Liver (tissue), 9 donors: Measurements from ENCODE around the gene KIF2C. TPM values are rescaled to one million over a fixed set of nuclear protein-coding genes. Genes with fewer than 3 reads are reported as not detected.

Experiments
- DNase-seq: peaks from one replicate; pipeline ENCODE4 v3.0.0-alpha.2; 2017; ENCODE audit warnings: low spot score
- H3K27ac ChIP-seq, 2 donors: one replicate each; pipeline ENCODE4 v1.7.0; 2013; ENCODE audit warnings: inconsistent platforms in 2 of 2, low read length in 2 of 2, control low read depth in 1 of 2, low read depth in 1 of 2, mild to moderate bottlenecking in 1 of 2
- H3K27me3 ChIP-seq, 4 donors: one replicate each; pipeline versions ENCODE4 v1.6.1 to v1.7.0; 2013; ENCODE audit warnings: low read length in 3 of 4, inconsistent platforms in 1 of 4, mild to moderate bottlenecking in 1 of 4, moderate library complexity in 1 of 4; ENCODE audit not compliant: control insufficient read depth in 4 of 4, insufficient read depth in 4 of 4
- H3K36me3 ChIP-seq, 4 donors: one replicate each; pipeline versions ENCODE4 v1.6.1 to v1.7.0; 2013; ENCODE audit warnings: low read length in 3 of 4, mild to moderate bottlenecking in 3 of 4, low read depth in 1 of 4, moderate library complexity in 1 of 4; ENCODE audit not compliant: control insufficient read depth in 4 of 4, insufficient read depth in 3 of 4
- H3K4me1 ChIP-seq, 4 donors: one replicate each; pipeline versions ENCODE4 v1.6.1 to v1.7.0; 2013; ENCODE audit warnings: low read length in 3 of 4, mild to moderate bottlenecking in 3 of 4, moderate library complexity in 1 of 4; ENCODE audit not compliant: control insufficient read depth in 4 of 4, insufficient read depth in 4 of 4
- H3K4me3 ChIP-seq, 3 donors: one replicate each; pipeline versions ENCODE4 v1.6.1 to v1.7.0; 2013; ENCODE audit warnings: low read length in 3 of 3, control low read depth in 1 of 3, low read depth in 1 of 3, mild to moderate bottlenecking in 1 of 3
- H3K9ac ChIP-seq, 2 donors: one replicate each; pipeline ENCODE4 v1.7.0; 2013; ENCODE audit warnings: low read length in 2 of 2, mild to moderate bottlenecking in 2 of 2, moderate library complexity in 2 of 2, control low read depth in 1 of 2, low read depth in 1 of 2
- H3K9me3 ChIP-seq, 4 donors: one replicate each; pipeline versions ENCODE4 v1.6.1 to v1.7.0; 2013; ENCODE audit warnings: low read length in 3 of 4; ENCODE audit not compliant: control insufficient read depth in 4 of 4
- CTCF ChIP-seq: fragments of 150-350 bp; IDR thresholded peaks from 2 replicates; pipeline ENCODE4 v1.5.1; 2017; ENCODE audit warnings: improper control_type of control experiment, low read depth, low read length; ENCODE audit not compliant: missing input control
- EGR1 ChIP-seq, 2 donors: IDR thresholded peaks; 2 replicates each; pipeline ENCODE4 v1.6.1; 2016 to 2018; ENCODE audit warnings: antibody characterized with exemption in 2 of 2, low read depth in 2 of 2
- FOXA2 ChIP-seq: IDR thresholded peaks from 2 replicates; pipeline ENCODE4 v1.6.1; 2016; ENCODE audit warnings: antibody characterized with exemption
- GABPA ChIP-seq, 2 donors: IDR thresholded peaks in 1 of 2; conservative IDR thresholded peaks in 1 of 2; 2 replicates each; pipeline ENCODE4 v1.6.1; 2016; ENCODE audit warnings: antibody characterized with exemption in 2 of 2, mild to moderate bottlenecking in 1 of 2, moderate library complexity in 1 of 2
- HNF4A ChIP-seq, 2 donors: conservative IDR thresholded peaks; 2 replicates each; pipeline ENCODE4 v1.6.1; 2016; ENCODE audit warnings: antibody characterized with exemption in 2 of 2, mild to moderate bottlenecking in 2 of 2
- HNF4G ChIP-seq: IDR thresholded peaks from 2 replicates; pipeline ENCODE4 v1.6.1; 2016; ENCODE audit warnings: antibody characterized with exemption
- JUND ChIP-seq, 2 donors: IDR thresholded peaks; 2 replicates each; pipeline ENCODE4 v1.6.1; 2016; ENCODE audit warnings: antibody characterized with exemption in 2 of 2
- NR2F2 ChIP-seq: IDR thresholded peaks from 2 replicates; pipeline ENCODE4 v1.6.1; 2016; ENCODE audit warnings: antibody characterized with exemption
- RAD21 ChIP-seq, 2 donors: IDR thresholded peaks; 2 replicates each; pipeline ENCODE4 v1.6.1; 2016; ENCODE audit warnings: antibody characterized with exemption in 2 of 2, mild to moderate bottlenecking in 2 of 2
- REST ChIP-seq: IDR thresholded peaks from 2 replicates; pipeline ENCODE4 v1.6.1; 2016; ENCODE audit warnings: antibody characterized with exemption, mild to moderate bottlenecking
- RXRA ChIP-seq, 2 donors: IDR thresholded peaks; 2 replicates each; pipeline ENCODE4 v1.6.1; 2017 to 2018; ENCODE audit warnings: antibody characterized with exemption in 2 of 2, mild to moderate bottlenecking in 1 of 2
- TAF1 ChIP-seq: conservative IDR thresholded peaks from 2 replicates; pipeline ENCODE4 v1.6.1; 2016; ENCODE audit warnings: antibody characterized with exemption, mild to moderate bottlenecking
- YY1 ChIP-seq: IDR thresholded peaks from 2 replicates; pipeline ENCODE4 v1.6.1; 2016; ENCODE audit warnings: antibody characterized with exemption, mild to moderate bottlenecking
- ZBTB33 ChIP-seq: IDR thresholded peaks from 2 replicates; pipeline ENCODE4 v1.6.1; 2016; ENCODE audit warnings: antibody characterized with exemption
- WGBS: extraction: QIAGEN DNeasy Blood & Tissue Kit; methylation state at CpG from one replicate; pipeline ENCODE4 v1.1.7; 2013; 5-methylcytosine and 5-hydroxymethylcytosine counted together
- polyA plus RNA-seq, 2 donors: library from polyadenylated mRNA; stranded (reverse) in 1 of 2; unstranded in 1 of 2; fragments of 200-250 nt in 1 of 2; fragments of >200 nt in 1 of 2; fragmentation: Nextera tagmentation in 1 of 2; extraction: Ambion mirVana in 1 of 2; gene quantifications; one replicate each; pipeline versions ENCODE4 v1.2.1 to v1.2.3, GENCODE V29; 2013 to 2015
- total RNA-seq, 2 donors: library from RNA; depleted of rRNA; stranded (reverse); fragments of >200 nt; gene quantifications; one replicate each; pipeline ENCODE4 v1.2.3, GENCODE V29; 2014
- TF ChIP-seq, protein P1 (sequence below): IDR thresholded peaks from 2 replicates; pipeline ENCODE4 v1.6.1; 2016; ENCODE audit warnings: antibody characterized with exemption
- donor health status: healthy.
- donor health status: healthy.
- donor health status: healthy.
- donor health status: healthy.
- donor health status: healthy.

KIF2C gene
- total and polyA plus RNA-seq, 4 donors: 0.17 to 26.7 (median 0.73) TPM

DNA sequence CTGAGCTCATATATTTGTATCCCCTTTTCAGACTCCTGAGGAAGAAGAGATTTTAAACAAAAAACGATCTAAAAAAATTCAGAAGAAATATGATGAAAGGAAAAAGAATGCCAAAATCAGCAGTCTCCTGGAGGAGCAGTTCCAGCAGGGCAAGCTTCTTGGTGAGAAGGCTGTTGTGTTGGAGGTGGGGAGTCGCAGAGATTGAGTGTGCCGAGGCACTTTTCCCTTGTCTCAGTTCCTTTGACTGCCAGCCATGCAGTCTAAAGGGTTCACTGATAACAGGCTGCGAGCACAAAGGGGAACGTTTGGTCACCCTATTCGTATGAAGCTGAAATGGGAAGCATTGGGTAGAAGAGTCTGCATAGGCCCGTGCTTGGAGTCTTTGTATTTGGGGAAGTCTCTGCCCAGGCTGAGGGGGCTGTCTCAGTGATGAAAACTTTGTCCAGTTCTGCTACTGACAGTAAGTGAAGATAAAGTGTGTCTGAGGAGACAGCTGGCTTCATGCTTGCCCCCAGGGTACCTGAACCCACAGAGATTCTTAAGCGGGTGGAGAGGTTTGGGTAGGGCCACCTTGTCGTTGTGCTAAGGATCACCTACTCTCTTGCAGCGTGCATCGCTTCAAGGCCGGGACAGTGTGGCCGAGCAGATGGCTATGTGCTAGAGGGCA is 38.5 kb downstream of the KIF2C start:
- no peak for DNase-seq
- TF ChIP-seq ZBTB33: no peak
- TF ChIP-seq HNF4A (conservative IDR thresholded peaks at IDR 0.05): no peak
- no peak for TF ChIP-seq REST
- TF ChIP-seq HNF4G: no peak
- no peak for TF ChIP-seq RXRA (IDR thresholded peaks at IDR 0.05)
- TF ChIP-seq NR2F2: no peak
- TF ChIP-seq JUND (IDR thresholded peaks at IDR 0.05): no peak
- TF ChIP-seq, protein P1, sequence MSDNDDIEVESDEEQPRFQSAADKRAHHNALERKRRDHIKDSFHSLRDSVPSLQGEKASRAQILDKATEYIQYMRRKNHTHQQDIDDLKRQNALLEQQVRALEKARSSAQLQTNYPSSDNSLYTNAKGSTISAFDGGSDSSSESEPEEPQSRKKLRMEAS: no peak
- TF ChIP-seq TAF1: no peak
- no peak for TF ChIP-seq YY1
- TF ChIP-seq RAD21 (IDR thresholded peaks at IDR 0.05): no peak
- TF ChIP-seq FOXA2: no peak
- TF ChIP-seq EGR1 (IDR thresholded peaks at IDR 0.05; ENCODE audit: low read depth in 2 of 2): no peak
- no peak for TF ChIP-seq GABPA (IDR thresholded peaks at IDR 0.05 in 1 of 2, conservative IDR thresholded peaks at IDR 0.05 in 1 of 2)
- no peak for TF ChIP-seq CTCF
- Histone ChIP-seq H3K4me3 (no peak overlapping the region), H3K27ac (no peak overlapping the region), H3K27me3 (no peaks in the 10 kb centered on the region), H3K4me1 (peaks cover 0 to 17% (median 8%) of the 10 kb centered on the region in 4 donors), H3K36me3 (peaks cover 5 to 29% (median 18%) of the 10 kb centered on the region in 4 donors), H3K9ac (no peak overlapping the region), H3K9me3 (no peaks in the 10 kb centered on the region)
- WGBS: 81% methylated on average over 13 of the region's 13 CpGs
